IPS DF 19.7 (cell line): ENCODE data around the gene ENDOG.
A peak's percentile ranks its signal among the peaks of the same experiment; 100 is the strongest.
"Not testable (repeated sequence)": the region's sequence is repeated elsewhere in the genome, so short reads cannot be mapped to it uniquely, and the experiment has no call there.

Experiments used
- DNase-seq: peaks from one replicate; pipeline ENCODE4 v3.0.0-alpha.2; 2013; ENCODE audit warnings: low read depth, low spot score

ENDOG gene

GRCh38 chr9:128828719-128829452 lies 10.6 kb downstream of the ENDOG start:
- DNase-seq, result no peak

DNA sequence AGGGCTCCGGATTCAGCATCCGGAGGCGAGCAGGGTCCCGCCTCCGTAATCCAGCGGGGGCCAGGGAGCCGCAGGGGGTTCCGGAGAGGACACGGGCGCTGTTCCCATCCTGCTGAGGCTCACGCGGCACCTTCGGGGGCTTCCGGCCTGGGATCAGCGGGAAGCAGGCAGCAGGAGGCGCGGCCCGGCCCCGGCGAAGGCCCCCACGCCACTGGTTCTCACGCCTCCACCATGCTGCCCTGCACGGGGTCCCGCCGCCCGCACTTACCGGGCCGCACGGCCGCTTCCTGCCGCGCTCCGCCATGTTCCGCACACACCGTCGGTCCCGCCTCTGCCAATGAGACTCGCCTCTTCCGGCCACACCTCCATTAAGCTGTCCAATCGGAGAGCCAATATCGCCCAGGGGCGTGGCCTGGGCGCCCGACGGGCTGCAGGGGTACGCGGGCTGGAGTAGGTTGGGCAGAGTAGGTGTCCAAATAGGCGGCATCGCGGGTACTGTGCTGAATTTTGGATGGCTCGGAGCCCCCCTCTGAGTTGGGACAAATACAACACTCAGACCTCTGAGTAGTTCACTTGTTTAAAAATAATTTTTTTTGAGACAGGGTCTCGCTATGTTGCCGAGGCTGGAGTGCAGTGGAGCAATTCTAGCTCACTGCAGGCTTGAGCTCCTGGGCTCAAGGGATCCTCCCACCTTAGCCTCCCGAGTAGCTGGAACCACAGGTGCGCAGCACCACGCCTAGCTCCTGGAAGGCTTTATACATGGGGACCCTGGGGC lies 11.4 kb downstream of the ENDOG start, which contains the start of gene SPOUT1:
Gene SPOUT1, minus strand, starts transcription at position 318 of the 775 bp plus-strand sequence. Its CDS starts 14 bp downstream, at position 304.
- peak; percentile 61 for DNase-seq

DNA sequence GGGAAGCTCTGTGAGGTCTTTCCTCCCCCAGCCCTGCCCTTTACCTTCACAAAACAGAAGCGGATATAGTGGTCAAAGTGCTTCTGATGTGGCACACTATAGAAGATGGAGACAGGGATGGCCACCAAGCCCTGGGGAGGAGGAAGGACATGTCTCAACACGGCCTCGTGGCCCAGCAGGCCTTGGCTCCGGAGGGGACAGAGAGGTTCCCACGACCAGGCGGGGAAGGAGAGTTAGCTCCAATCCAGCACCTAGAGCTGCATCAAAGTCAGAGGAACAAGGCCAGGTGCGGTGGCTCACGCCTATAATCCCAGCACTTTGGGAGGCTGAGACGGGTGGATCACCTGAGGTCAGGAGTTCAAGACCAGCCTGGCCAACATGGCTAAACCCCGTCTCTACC lies 15.4 kb downstream of the ENDOG start:
- DNase-seq, result no peak

DNA sequence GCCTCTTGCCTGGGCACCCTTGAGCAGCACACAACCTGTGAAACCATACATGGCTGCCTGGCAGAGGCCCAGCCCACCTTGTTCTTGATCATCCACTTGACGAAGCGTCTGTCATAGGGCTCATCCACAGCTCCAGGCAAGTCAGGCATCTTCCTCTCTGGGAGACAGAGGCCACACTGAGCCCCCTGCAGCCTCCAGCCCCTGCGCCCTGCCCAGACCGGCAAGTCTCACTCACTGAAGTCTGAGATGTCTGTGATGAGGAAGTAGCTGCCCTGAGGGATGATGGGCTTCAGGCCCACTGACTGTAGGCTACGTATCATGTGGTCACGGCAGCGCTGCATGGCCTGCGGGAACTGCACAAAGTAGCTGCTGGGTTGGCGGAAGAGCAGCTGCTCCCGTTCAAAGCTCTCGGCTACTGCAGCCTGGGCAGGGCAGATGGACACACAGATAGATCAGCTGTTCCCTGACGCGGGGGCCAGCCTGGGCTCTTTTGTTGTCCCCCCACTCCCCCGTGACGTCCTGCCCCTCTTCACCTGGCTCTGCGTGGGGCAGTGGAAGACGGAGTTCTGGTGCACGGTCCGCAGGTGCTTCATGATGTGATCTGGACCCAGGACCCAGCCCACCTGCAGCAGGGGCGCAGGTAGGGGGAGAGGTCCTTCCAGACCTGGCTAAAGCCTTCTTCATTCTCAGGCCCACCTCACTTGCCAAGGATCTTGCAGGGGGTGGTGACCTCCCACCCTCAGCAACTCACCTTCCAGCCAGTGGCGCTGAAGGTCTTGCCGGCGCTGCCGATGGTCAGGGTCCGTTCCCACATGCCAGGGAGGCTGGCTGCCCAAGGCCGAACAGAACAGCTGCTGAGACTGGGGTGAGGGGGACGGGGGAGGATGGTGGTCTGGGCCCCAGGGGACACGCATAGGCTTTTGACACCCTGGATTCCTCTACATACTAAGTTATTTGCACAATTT lies 17.2 kb downstream of the ENDOG start:
- DNase-seq, result no peak

- DNase-seq, result no peak
Measured at GRCh38 chr9:128836509-128837145, 18.3 kb downstream of the ENDOG start.

DNA sequence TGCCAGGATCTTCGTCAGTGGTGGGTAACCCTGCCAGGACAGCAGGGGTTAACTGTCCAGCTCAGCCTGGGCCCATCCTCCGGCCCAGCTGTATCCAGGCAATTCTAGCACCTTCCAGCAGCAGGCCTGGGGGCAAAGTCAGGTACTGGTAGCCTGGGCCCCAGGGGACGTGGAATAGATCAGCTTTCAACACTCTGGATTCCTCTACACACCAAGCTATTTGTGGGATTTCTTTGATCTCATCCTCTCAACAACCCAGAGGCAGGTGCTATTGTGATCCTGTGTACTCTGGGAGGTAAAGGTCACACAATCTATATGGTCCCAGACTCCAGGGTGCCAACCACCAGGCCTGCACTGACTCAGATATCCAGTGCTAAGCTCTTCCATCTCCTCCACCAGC lies 20.0 kb downstream of the ENDOG start:
- no peak for DNase-seq

- no peak for DNase-seq
Measured at GRCh38 chr9:128840524-128840923, 22.2 kb downstream of the ENDOG start.

DNA sequence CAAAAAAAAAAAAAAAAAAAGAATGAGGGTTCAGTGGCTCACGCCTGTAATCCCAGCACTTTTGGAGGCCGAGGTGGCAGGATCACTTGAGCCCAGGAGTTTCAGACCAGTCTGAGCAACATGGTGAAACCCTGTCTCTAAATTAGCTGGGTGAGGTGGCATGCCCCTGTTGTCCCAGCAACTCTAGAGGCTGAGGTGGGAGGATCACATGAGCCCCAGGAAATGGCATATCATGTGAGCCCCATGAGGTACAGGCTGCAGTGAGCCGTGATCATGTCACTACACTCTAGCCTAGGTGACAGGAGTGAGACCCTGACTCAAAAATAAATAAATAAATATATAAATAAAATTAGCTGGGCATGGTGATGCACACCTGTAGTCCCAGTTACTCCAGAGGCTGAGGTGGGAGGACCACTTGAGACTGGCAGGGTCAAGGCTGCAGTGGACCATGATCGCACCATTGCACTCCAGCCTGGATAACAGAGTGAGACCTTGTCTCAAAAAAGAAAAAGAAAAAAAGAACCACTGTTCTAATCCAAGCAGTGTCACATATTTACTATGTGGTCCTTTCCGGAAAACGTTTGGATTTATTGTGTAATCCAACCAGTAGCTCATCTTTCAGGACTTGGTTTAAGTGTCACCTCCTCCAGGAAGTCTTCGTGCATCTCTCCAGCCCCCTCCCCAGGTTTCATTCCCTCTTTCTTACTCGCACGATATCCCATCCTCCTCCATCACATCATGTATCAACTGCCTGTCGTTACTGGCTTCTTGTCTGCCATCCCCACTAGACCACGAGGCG lies 23.6 kb downstream of the ENDOG start:
- no peak for DNase-seq

- not testable (repeated sequence) for DNase-seq
Measured at GRCh38 chr9:128843171-128843570, 24.9 kb downstream of the ENDOG start.

- no peak for DNase-seq
Measured at GRCh38 chr9:128845186-128845931, 27.1 kb downstream of the ENDOG start.

DNA sequence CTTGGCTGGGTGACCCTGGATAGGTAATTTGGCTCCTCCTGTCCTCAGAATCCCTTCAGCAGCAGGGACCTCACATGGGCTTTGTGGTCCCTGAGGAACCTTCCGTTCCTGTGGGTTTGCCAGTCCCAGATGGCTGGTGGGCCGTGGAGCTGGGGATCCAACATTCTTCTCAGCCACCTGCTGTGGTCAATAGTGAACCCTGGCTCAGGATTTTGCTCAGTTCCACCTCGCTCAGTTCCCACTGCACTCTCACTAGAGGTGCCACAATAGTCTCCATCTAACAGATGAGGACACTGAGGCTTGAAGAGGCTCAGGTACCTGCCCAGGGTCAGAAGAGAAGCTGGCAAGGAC lies 28.4 kb downstream of the ENDOG start:
- DNase-seq, result no peak

GRCh38 chr9:128847803-128848202 lies 29.5 kb downstream of the ENDOG start:
- DNase-seq, result no peak

DNA sequence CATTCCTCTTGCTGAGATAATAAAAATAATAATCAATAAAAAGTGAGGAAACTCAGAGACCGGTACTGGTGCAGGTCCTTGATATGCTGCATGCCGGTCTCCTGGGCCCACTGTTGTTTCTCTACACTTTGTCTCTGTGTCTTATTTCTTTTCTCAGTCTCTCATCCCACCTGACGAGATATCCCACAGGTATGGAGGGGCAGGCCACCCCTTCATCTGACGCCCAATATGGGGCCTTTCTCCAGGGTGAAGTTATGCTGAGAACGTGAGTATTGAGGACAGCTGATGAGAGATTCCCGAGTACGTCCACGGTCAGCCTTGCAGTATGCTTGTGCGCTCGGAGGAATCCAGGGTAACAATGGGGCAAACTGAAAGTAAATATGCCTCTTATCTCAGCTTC lies 32.7 kb downstream of the ENDOG start:
- not testable (repeated sequence) for DNase-seq

GRCh38 chr9:128851779-128852600 lies 33.7 kb downstream of the ENDOG start:
- not testable (repeated sequence) for DNase-seq

- not testable (repeated sequence) for DNase-seq
Measured at GRCh38 chr9:128852646-128853045, 34.3 kb downstream of the ENDOG start.

- not testable (repeated sequence) for DNase-seq
Measured at GRCh38 chr9:128854454-128854853, 36.2 kb downstream of the ENDOG start.

DNA sequence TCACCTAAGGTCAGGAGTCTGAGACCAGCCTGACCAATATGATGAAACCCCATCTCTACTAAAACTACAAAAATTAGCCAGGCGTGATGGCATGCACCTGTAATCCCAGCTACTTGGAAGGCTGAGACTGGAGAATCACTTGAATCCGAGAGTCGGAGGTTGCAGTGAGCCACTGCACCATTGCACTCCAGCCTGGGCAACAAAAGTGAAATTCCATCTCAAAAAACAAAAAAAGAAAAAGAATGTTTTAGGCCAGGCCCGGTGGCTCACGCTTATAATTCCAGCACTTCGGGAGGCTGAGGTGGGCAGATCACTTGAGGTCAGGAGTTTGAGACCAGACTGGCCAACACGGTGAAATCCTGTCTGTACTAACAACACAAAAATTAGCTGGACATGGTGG lies 40.2 kb downstream of the ENDOG start:
- DNase-seq, result not testable (repeated sequence)

- DNase-seq, result no peak
Measured at GRCh38 chr9:128860937-128861336, 42.6 kb downstream of the ENDOG start.

- DNase-seq, result no peak
Measured at GRCh38 chr9:128861501-128861900, 43.2 kb downstream of the ENDOG start.
